Neural cell (in vitro differentiated cells): ENCODE data around the gene SELENOH. TPM values are rescaled to one million over a fixed set of nuclear protein-coding genes. Genes with fewer than 3 reads are reported as not detected.

Experiments used
- H2AFZ ChIP-seq: fragments of 200-600, 300-800 bp; sonication (generic), shearing (Covaris generic); 2 replicates; pipeline ENCODE4 v1.6.0; 2014; ENCODE audit warnings: low read depth, mild to moderate bottlenecking, antibody characterized with exemption, low read length, moderate library complexity
- H3F3A ChIP-seq: fragments of 200-600 bp; shearing (Covaris generic); 2 replicates; pipeline ENCODE4 v1.6.1; 2016; ENCODE audit warnings: mild to moderate bottlenecking, moderate library complexity, mixed read lengths, antibody characterized with exemption, low read length; ENCODE audit not compliant: insufficient read depth, poor library complexity, severe bottlenecking
- H3K27ac ChIP-seq: fragments of 200-600, 300-800 bp; sonication (generic), shearing (Covaris generic); 2 replicates; pipeline ENCODE4 v1.5.1; 2014; ENCODE audit warnings: mild to moderate bottlenecking, low read length, moderate library complexity
- H3K27me3 ChIP-seq: fragments of 300-800, 200-600 bp; sonication (generic), shearing (Covaris generic); 2 replicates; pipeline ENCODE4 v1.6.0; 2014; ENCODE audit warnings: mild to moderate bottlenecking, low read depth, low read length, moderate library complexity; ENCODE audit not compliant: insufficient read depth
- H3K36me3 ChIP-seq: fragments of 300-800, 200-600 bp; sonication (generic), shearing (Covaris generic); 2 replicates; pipeline ENCODE4 v1.5.1; 2014; ENCODE audit warnings: mild to moderate bottlenecking, antibody characterized with exemption, low read length, moderate library complexity; ENCODE audit not compliant: insufficient read depth
- H3K4me2 ChIP-seq: fragments of 300-800, 200-600 bp; sonication (generic), shearing (Covaris generic); 2 replicates; pipeline ENCODE4 v1.6.0; 2014; ENCODE audit warnings: mild to moderate bottlenecking, low read length
- H3K4me3 ChIP-seq: fragments of 300-800, 200-600 bp; sonication (generic), shearing (Covaris generic); 2 replicates; pipeline ENCODE4 v1.5.1; 2014; ENCODE audit warnings: mild to moderate bottlenecking, low read length, moderate library complexity
- H3K79me2 ChIP-seq: fragments of 200-600 bp; shearing (Covaris generic); replicated peaks from 2 replicates; pipeline ENCODE4 v1.6.0; 2014; ENCODE audit warnings: mild to moderate bottlenecking, low read length, moderate library complexity; ENCODE audit not compliant: insufficient read depth
- H3K9ac ChIP-seq: fragments of 300-800, 200-600 bp; sonication (generic), shearing (Covaris generic); 2 replicates; pipeline ENCODE4 v1.6.1; 2016; ENCODE audit warnings: mild to moderate bottlenecking, low read length, mixed read lengths
- H3K9me2 ChIP-seq: fragments of 200-600 bp; shearing (Covaris generic); 2 replicates; pipeline ENCODE4 v1.6.1; 2016; ENCODE audit warnings: mild to moderate bottlenecking, low read length, mixed read lengths; ENCODE audit not compliant: insufficient read depth
- H3K9me3 ChIP-seq: fragments of 200-600, 300-800 bp; sonication (generic), shearing (Covaris generic); 2 replicates; pipeline ENCODE4 v1.6.1; 2016; ENCODE audit warnings: mild to moderate bottlenecking, mixed run types, low read length, moderate library complexity, mixed read lengths
- H4K20me1 ChIP-seq: fragments of 200-600 bp; shearing (Covaris generic); 2 replicates; pipeline ENCODE4 v1.6.1; 2016; ENCODE audit warnings: mild to moderate bottlenecking, mixed run types; ENCODE audit not compliant: insufficient read depth
- CTCF ChIP-seq: fragments of 450-650 bp; IDR thresholded peaks from 2 replicates; pipeline ENCODE4 v1.5.1; 2014; ENCODE audit warnings: antibody characterized with exemption, mild to moderate bottlenecking, moderate library complexity; ENCODE audit not compliant: poor library complexity, severe bottlenecking
- EP300 ChIP-seq: fragments of 450-650 bp; conservative IDR thresholded peaks from 2 replicates; pipeline ENCODE4 v1.6.1; 2014; ENCODE audit warnings: antibody characterized with exemption, mild to moderate bottlenecking, moderate library complexity; ENCODE audit not compliant: poor library complexity, severe bottlenecking
- EZH2 ChIP-seq: fragments of 200-600, 300-800 bp; shearing (Covaris generic), sonication (generic); IDR thresholded peaks from 2 replicates; pipeline ENCODE4 v1.6.1; 2014; ENCODE audit warnings: antibody characterized with exemption, low read length, borderline replicate concordance, mild to moderate bottlenecking; ENCODE audit not compliant: insufficient read depth, poor library complexity, severe bottlenecking
- MXI1 ChIP-seq: fragments of 450-650 bp; conservative IDR thresholded peaks from 2 replicates; pipeline ENCODE4 v1.6.1; 2014; ENCODE audit warnings: antibody characterized with exemption, mild to moderate bottlenecking; ENCODE audit not compliant: poor library complexity, severe bottlenecking
- POLR2AphosphoS5 ChIP-seq: IDR thresholded peaks from 2 replicates; pipeline ENCODE4 v1.6.1; 2012
- RAD21 ChIP-seq: fragments of 450-650 bp; conservative IDR thresholded peaks from 2 replicates; pipeline ENCODE4 v1.6.1; 2014; ENCODE audit warnings: antibody characterized with exemption, mild to moderate bottlenecking, moderate library complexity
- REST ChIP-seq: IDR thresholded peaks from 2 replicates; pipeline ENCODE4 v1.6.1; 2012; ENCODE audit warnings: borderline replicate concordance
- SMC3 ChIP-seq: fragments of 450-650 bp; conservative IDR thresholded peaks from 2 replicates; pipeline ENCODE4 v1.6.1; 2014; ENCODE audit warnings: antibody characterized with exemption, mild to moderate bottlenecking, moderate library complexity; ENCODE audit not compliant: poor library complexity
- TAF1 ChIP-seq: IDR thresholded peaks from 2 replicates; pipeline ENCODE4 v1.6.1; 2012; ENCODE audit warnings: low read depth
- polyA plus RNA-seq: library from polyadenylated mRNA; depleted of rRNA; stranded (reverse); fragments of >200 nt; gene quantifications from 2 replicates; pipeline ENCODE4 v1.2.3, GENCODE V29; 2014

SELENOH gene
- polyA plus RNA-seq, 1 donor from 2014 or later = 546 TPM

- Histone ChIP-seq H3K4me2 (no peak overlapping the region), H3K4me3 (no peak overlapping the region), H2AFZ (no peak overlapping the region), H3K27ac (no peak overlapping the region), H3K9me3 (no peaks in the 10 kb centered on the region), H3K36me3 (peaks cover 8% of the 10 kb centered on the region), H3K9ac (no peak overlapping the region), H3F3A (no peaks in the 10 kb centered on the region), H3K27me3 (no peaks in the 10 kb centered on the region), H3K79me2 (peaks cover 70% of the 10 kb centered on the region), H4K20me1 (peaks cover 7% of the 10 kb centered on the region), H3K9me2 (no peaks in the 10 kb centered on the region)
- TF ChIP-seq EZH2 = no peak
- no peak for TF ChIP-seq CTCF
- no peak for TF ChIP-seq REST
These were observed 47.4 kb downstream of the SELENOH start for GRCh38 chr11:57788703-57789088.

GRCh38 chr11:57791321-57792059 lies 50.2 kb downstream of the SELENOH start:
- H3K4me2 ChIP-seq = no peak overlapping the region
- peaks cover 20% of the 10 kb centered on the region for H3K36me3 ChIP-seq
- peaks cover 52% of the 10 kb centered on the region for H3K79me2 ChIP-seq
- H3K9me2 ChIP-seq = no peaks in the 10 kb centered on the region
- H4K20me1 ChIP-seq = peaks cover 3% of the 10 kb centered on the region
- H3K9ac ChIP-seq = no peak overlapping the region
- no peaks in the 10 kb centered on the region for H3F3A ChIP-seq
- no peak overlapping the region for H3K4me3 ChIP-seq
- TF ChIP-seq TAF1 = no peak
- no peak for TF ChIP-seq EP300
- TF ChIP-seq MXI1 = no peak
- TF ChIP-seq REST = no peak
- TF ChIP-seq POLR2AphosphoS5 = no peak
- TF ChIP-seq SMC3 = no peak
- no peak for TF ChIP-seq CTCF
- TF ChIP-seq EZH2 = no peak
- no peak for TF ChIP-seq RAD21
- no peak overlapping the region for H3K27ac ChIP-seq
- no peaks in the 10 kb centered on the region for H3K9me3 ChIP-seq
- no peaks in the 10 kb centered on the region for H3K27me3 ChIP-seq
- H2AFZ ChIP-seq = no peak overlapping the region
